HG03575 (cell line): ENCODE results near the gene KLHDC10.
"Not testable (repeated sequence)": the region's sequence is repeated elsewhere in the genome, so short reads cannot be mapped to it uniquely, and the experiment has no call there.

ENCODE experiments used
- ATAC-seq: cut with Tn5 transposase; IDR thresholded peaks from one replicate; pipeline ENCODE4 v1.9.1; 2021; ENCODE audit not compliant: unreplicated experiment, insufficient number of reproducible peaks, low FRiP score; ENCODE audit errors: extremely low read depth

Gene KLHDC10

GRCh38 chr7:130112093-130112492 is 41.8 kb downstream of the KLHDC10 start:
- ATAC-seq: no peak

- no peak for ATAC-seq
These were observed 42.5 kb downstream of the KLHDC10 start for GRCh38 chr7:130112662-130113425.

- not testable (repeated sequence) for ATAC-seq
These were observed 43.1 kb downstream of the KLHDC10 start for GRCh38 chr7:130113426-130113805.

GRCh38 chr7:130113887-130114286 is 43.6 kb downstream of the KLHDC10 start:
- no peak for ATAC-seq

- ATAC-seq: no peak
These were observed 44.0 kb downstream of the KLHDC10 start for GRCh38 chr7:130114374-130114773.

GRCh38 chr7:130114776-130115175 is 44.4 kb downstream of the KLHDC10 start:
- no peak for ATAC-seq

GRCh38 chr7:130118294-130118693 is 48.0 kb downstream of the KLHDC10 start:
- ATAC-seq: no peak

GRCh38 chr7:130118801-130119200 is 48.5 kb downstream of the KLHDC10 start:
- ATAC-seq: no peak

- ATAC-seq: no peak
These were observed 53.2 kb downstream of the KLHDC10 start for GRCh38 chr7:130123501-130123900.

GRCh38 chr7:130124711-130125110 is 54.4 kb downstream of the KLHDC10 start:
- no peak for ATAC-seq

- not testable (repeated sequence) for ATAC-seq
These were observed 56.5 kb downstream of the KLHDC10 start for GRCh38 chr7:130126840-130127239.

GRCh38 chr7:130127404-130127803 is 57.1 kb downstream of the KLHDC10 start:
- ATAC-seq: no peak

GRCh38 chr7:130127821-130128317 is 57.5 kb downstream of the KLHDC10 start:
- no peak for ATAC-seq

GRCh38 chr7:130129011-130129411 is 58.7 kb downstream of the KLHDC10 start:
- no peak for ATAC-seq

- ATAC-seq: no peak
These were observed 61.0 kb downstream of the KLHDC10 start for GRCh38 chr7:130131191-130131834.

GRCh38 chr7:130131964-130132875 is 61.9 kb downstream of the KLHDC10 start:
- ATAC-seq: no peak

- ATAC-seq: no peak
These were observed 62.9 kb downstream of the KLHDC10 start for GRCh38 chr7:130133029-130133782.

- no peak for ATAC-seq
These were observed 63.8 kb downstream of the KLHDC10 start for GRCh38 chr7:130134106-130134636.
